Measurements from ENCODE around the gene MEN1. TPM values are rescaled to one million over a fixed set of nuclear protein-coding genes. Genes with fewer than 3 reads are reported as not detected.
A peak's percentile ranks its signal among the peaks of the same experiment; 100 is the strongest.

MEN1 gene
- total RNA-seq, 2 experiments from 2014 or later, result 16.4 to 17.7 TPM

DNA sequence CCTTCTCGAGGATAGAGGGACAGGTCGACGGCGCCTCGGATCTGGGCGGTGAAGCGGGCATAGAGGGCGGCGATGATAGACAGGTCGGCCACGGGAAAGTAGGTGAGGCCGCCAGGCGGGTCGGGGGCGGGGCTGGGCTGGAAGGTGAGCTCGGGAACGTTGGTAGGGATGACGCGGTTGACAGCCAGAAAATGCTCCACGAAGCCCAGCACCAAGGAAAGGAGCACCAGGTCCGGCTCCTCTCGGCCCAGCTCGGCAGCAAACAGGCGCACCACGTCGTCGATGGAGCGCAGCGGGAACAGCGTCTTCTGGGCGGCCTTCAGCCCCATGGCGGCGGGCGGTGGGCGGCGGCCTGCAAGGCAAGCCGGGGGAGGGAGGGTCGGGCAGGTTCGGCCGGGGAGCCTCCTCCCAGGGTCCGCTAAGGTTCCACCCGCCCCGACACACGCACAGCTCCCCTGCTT is 540 bp downstream of the MEN1 start:
- peak overlapping the region; percentile 87 for H3K4me3 ChIP-seq (ENCODE audit: low read length)
- H3K27me3 Mint-ChIP-seq, result no peaks in the 10 kb centered on the region
- peak in 3 of 14 experiments; percentile 24 to 55 (median 49) for DNase-seq

DNA sequence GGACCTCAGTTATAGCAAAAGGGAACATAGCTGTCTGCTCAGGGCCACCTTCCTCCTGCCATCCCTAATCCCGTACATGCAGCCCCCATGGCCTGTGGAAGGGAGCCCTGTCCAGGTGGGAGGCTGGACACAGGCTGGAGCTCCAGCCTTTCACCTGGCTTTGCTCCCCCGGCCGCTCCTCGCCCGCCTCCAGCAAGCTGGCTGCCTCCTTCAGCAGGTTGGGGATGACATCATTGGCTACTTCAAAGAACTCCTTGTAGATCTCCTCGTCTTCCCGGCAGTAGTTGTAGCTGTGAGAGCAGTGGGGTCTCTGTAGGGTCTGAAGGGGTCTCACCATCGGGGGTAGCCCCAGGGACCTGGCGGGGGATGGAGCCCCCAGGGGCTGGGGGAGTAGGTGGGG is 4.9 kb downstream of the MEN1 start:
- H3K9me3 Mint-ChIP-seq, result no peaks in the 10 kb centered on the region
- ChIA-PET CTCF (no interaction called here), POLR2A (interaction anchor here (1.6 kb wide), 1 partner anchor 27 kb away, joined by 6 read pairs; the partner anchor contains the start of gene SF1)
- intact Hi-C loops (cut with DNase I, micrococcal nuclease), result loop anchor here in 1 of 2 experiments (5.0 kb wide), 1 partner anchor 37 kb away; the partner anchor contains the start of gene CDC42BPG
- H3K4me1 ChIP-seq (ENCODE audit: insufficient read depth, low read length), result peaks cover 46% of the 10 kb centered on the region
- no peak overlapping the region for H3K4me3 ChIP-seq (ENCODE audit: low read length)
- no peak for ATAC-seq (ENCODE audit: poor library complexity)
- no peaks in the 10 kb centered on the region for H3K27me3 ChIP-seq (ENCODE audit: control insufficient read depth in 1 of 2, insufficient read depth in 2 of 2, low read length in 2 of 2)
- DNase-seq, result peak in 1 of 14 experiments; percentile 23
- TF ChIP-seq, protein P1, sequence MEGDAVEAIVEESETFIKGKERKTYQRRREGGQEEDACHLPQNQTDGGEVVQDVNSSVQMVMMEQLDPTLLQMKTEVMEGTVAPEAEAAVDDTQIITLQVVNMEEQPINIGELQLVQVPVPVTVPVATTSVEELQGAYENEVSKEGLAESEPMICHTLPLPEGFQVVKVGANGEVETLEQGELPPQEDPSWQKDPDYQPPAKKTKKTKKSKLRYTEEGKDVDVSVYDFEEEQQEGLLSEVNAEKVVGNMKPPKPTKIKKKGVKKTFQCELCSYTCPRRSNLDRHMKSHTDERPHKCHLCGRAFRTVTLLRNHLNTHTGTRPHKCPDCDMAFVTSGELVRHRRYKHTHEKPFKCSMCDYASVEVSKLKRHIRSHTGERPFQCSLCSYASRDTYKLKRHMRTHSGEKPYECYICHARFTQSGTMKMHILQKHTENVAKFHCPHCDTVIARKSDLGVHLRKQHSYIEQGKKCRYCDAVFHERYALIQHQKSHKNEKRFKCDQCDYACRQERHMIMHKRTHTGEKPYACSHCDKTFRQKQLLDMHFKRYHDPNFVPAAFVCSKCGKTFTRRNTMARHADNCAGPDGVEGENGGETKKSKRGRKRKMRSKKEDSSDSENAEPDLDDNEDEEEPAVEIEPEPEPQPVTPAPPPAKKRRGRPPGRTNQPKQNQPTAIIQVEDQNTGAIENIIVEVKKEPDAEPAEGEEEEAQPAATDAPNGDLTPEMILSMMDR (IDR thresholded peaks at IDR 0.05), result no peak
- peaks cover 42% of the 10 kb centered on the region for H3K4me1 Mint-ChIP-seq (ENCODE audit: low read depth)
- H3K4me3 Mint-ChIP-seq, result peak overlapping the region; percentile 51
- H3K27ac Mint-ChIP-seq, result no peak overlapping the region
- no peaks in the 10 kb centered on the region for H3K27me3 Mint-ChIP-seq
- peaks cover 39% of the 10 kb centered on the region for H3K36me3 ChIP-seq (ENCODE audit: insufficient read depth, low read length)
- H3K36me3 Mint-ChIP-seq (ENCODE audit: low read depth), result peaks cover 53% of the 10 kb centered on the region
- H3K27ac ChIP-seq (ENCODE audit: low read depth in 1 of 2, low read length in 2 of 2), result no peak overlapping the region
- H3K9me3 ChIP-seq (ENCODE audit: control insufficient read depth in 1 of 2, insufficient read depth in 1 of 2, low read length in 2 of 2), result no peaks in the 10 kb centered on the region

More for the DNA sequence above, 540 bp downstream of the MEN1 start:
- no peaks in the 10 kb centered on the region for H3K27me3 ChIP-seq (ENCODE audit: control insufficient read depth in 1 of 2, insufficient read depth in 2 of 2, low read length in 2 of 2)
- peak overlapping the region; percentile 99 for H3K4me3 Mint-ChIP-seq
- ATAC-seq (ENCODE audit: poor library complexity), result peak; percentile 4
- peaks cover 27% of the 10 kb centered on the region for H3K36me3 ChIP-seq (ENCODE audit: insufficient read depth, low read length)
- peaks cover 32% of the 10 kb centered on the region for H3K4me1 Mint-ChIP-seq (ENCODE audit: low read depth)
- no peaks in the 10 kb centered on the region for H3K9me3 ChIP-seq (ENCODE audit: control insufficient read depth in 1 of 2, insufficient read depth in 1 of 2, low read length in 2 of 2)
- peaks cover 39% of the 10 kb centered on the region for H3K36me3 Mint-ChIP-seq (ENCODE audit: low read depth)
- TF ChIP-seq, protein P1 (IDR thresholded peaks at IDR 0.05), result no peak
- POLR2A ChIA-PET, result interaction anchor here (1.2 to 4.5 kb wide), 6 partner anchors 31 to 688 kb away, joined by 5 to 90 read pairs (median 7); partner anchors contain the start of genes FAU, MALAT1, MRPL49 and RASGRP2
- peaks cover 17% of the 10 kb centered on the region for H3K4me1 ChIP-seq (ENCODE audit: insufficient read depth, low read length)
- intact Hi-C loops (cut with DNase I, micrococcal nuclease), result loop anchor here (2.0 to 5.0 kb wide), 3 partner anchors 31 to 123 kb away; partner anchors contain the start of genes CDC42BPG (in 1 of the 2) and SF1 (in 1 of the 2)
- CTCF ChIA-PET, result no interaction called here
- peak overlapping the region; percentile 85 for H3K27ac Mint-ChIP-seq
- peak overlapping the region in 1 of 2 donors; percentile 83 for H3K27ac ChIP-seq (ENCODE audit: low read depth in 1 of 2, low read length in 2 of 2)
- H3K9me3 Mint-ChIP-seq, result no peaks in the 10 kb centered on the region

DNA sequence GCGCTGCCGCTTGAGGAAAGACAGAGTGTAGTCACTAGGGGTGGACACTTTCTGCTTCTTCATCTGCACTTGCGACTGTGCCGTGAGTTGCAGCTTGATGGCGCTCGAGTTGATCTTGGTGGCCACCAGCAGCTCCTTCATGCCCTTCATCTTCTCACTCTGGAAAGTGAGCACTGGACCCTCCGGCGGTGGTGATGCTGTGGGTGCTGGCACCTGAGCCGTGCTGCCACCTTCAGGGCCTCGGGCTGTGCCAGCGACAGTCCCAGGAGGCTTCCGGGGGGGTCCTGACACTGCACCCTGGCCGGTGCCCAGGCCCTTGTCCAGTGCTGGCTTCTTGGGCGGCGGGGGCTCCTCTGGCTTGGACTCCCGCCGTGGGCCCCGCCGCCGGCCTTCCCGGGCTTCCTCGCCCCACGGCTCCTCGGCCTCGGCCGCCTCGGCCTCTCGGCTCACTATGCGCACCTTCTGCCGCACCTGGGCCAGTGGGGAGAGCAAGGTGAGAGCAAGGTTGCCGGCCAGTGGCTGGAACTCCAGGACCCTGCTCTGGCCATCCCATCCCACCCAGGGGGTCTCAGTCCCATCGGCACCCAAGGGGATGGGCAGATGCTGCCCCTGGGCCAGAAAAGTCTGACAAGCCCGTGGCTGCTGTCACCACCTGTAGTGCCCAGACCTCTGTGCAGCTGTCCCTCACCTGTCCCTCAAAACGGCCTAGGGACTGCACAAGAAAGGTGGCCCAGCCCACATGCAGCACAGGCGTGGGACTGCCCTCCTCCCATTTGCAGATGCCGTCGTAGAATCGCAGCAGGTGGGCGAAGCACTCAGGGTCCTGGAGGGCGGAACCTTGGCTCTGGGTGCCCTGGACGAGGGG is 5.8 kb downstream of the MEN1 start:
- intact Hi-C loops (cut with DNase I, micrococcal nuclease), result loop anchor here in 1 of 2 experiments (5.0 kb wide), 3 partner anchors 38 to 308 kb away; partner anchors contain the start of genes CDC42BPG and TM7SF2
- H3K4me3 Mint-ChIP-seq, result peak overlapping the region; percentile 91
- Histone ChIP-seq H3K27me3 (ENCODE audit: control insufficient read depth in 1 of 2, insufficient read depth in 2 of 2, low read length in 2 of 2) (no peaks in the 10 kb centered on the region), H3K4me1 (ENCODE audit: insufficient read depth, low read length) (peaks cover 48% of the 10 kb centered on the region), H3K4me3 (ENCODE audit: low read length) (no peak overlapping the region), H3K36me3 (ENCODE audit: insufficient read depth, low read length) (peaks cover 48% of the 10 kb centered on the region), H3K27ac (ENCODE audit: low read depth in 1 of 2, low read length in 2 of 2) (peak overlapping the region; percentile 86 to 95), H3K9me3 (ENCODE audit: control insufficient read depth in 1 of 2, insufficient read depth in 1 of 2, low read length in 2 of 2) (no peaks in the 10 kb centered on the region)
- H3K4me1 Mint-ChIP-seq (ENCODE audit: low read depth), result peaks cover 38% of the 10 kb centered on the region
- peaks cover 54% of the 10 kb centered on the region for H3K36me3 Mint-ChIP-seq (ENCODE audit: low read depth)
- ATAC-seq (ENCODE audit: poor library complexity), result no peak
- H3K27me3 Mint-ChIP-seq, result no peaks in the 10 kb centered on the region
- peak overlapping the region; percentile 91 for H3K27ac Mint-ChIP-seq
- DNase-seq, result peak in 1 of 14 experiments; percentile 45
- TF ChIP-seq, protein P1 (IDR thresholded peaks at IDR 0.05), result no peak
- POLR2A ChIA-PET, result interaction anchor here (1.1 to 5.7 kb wide), 5 partner anchors 26 to 330 kb away, joined by 8 to 81 read pairs (median 10); partner anchors contain the start of genes CDC42BPG, RASGRP2 and SF1
- no peaks in the 10 kb centered on the region for H3K9me3 Mint-ChIP-seq
- CTCF ChIA-PET, result interaction anchor here (1.2 to 1.6 kb wide), 2 partner anchors 81 to 83 kb away, joined by 3 to 4 read pairs; no protein-coding TSS in a partner anchor

Data from CD4-positive, alpha-beta T cell (primary cell).